Measurements from ENCODE around the gene MAML2.

The MAML2 gene

GRCh38 chr11:96161307-96162089 is 181.5 kb downstream of the MAML2 start:
- no peak overlapping the region for H3K27ac ChIP-seq
- CTCF ChIA-PET = no interaction called here
- no peak for DNase-seq (ENCODE audit: low spot score)
- POLR2A ChIA-PET (ENCODE audit: low non-redundant PET) = no interaction called here
- TF ChIP-seq, protein P1, sequence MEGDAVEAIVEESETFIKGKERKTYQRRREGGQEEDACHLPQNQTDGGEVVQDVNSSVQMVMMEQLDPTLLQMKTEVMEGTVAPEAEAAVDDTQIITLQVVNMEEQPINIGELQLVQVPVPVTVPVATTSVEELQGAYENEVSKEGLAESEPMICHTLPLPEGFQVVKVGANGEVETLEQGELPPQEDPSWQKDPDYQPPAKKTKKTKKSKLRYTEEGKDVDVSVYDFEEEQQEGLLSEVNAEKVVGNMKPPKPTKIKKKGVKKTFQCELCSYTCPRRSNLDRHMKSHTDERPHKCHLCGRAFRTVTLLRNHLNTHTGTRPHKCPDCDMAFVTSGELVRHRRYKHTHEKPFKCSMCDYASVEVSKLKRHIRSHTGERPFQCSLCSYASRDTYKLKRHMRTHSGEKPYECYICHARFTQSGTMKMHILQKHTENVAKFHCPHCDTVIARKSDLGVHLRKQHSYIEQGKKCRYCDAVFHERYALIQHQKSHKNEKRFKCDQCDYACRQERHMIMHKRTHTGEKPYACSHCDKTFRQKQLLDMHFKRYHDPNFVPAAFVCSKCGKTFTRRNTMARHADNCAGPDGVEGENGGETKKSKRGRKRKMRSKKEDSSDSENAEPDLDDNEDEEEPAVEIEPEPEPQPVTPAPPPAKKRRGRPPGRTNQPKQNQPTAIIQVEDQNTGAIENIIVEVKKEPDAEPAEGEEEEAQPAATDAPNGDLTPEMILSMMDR (conservative IDR thresholded peaks at IDR 0.05; ENCODE audit: low read depth) = no peak

GRCh38 chr11:96160732-96161306 is 182.2 kb downstream of the MAML2 start:
- ChIA-PET POLR2A (ENCODE audit: low non-redundant PET) (no interaction called here), CTCF (no interaction called here)
- no peak overlapping the region for H3K27ac ChIP-seq
- TF ChIP-seq, protein P1 (conservative IDR thresholded peaks at IDR 0.05; ENCODE audit: low read depth) = no peak
- no peak for DNase-seq (ENCODE audit: low spot score)

- CTCF ChIA-PET = interaction anchor here (0.6 kb wide), 2 partner anchors 68 to 124 kb away, joined by 4 read pairs; no protein-coding TSS in a partner anchor
- H3K27ac ChIP-seq = no peak overlapping the region
- POLR2A ChIA-PET (ENCODE audit: low non-redundant PET) = no interaction called here
- TF ChIP-seq, protein P1 (conservative IDR thresholded peaks at IDR 0.05; ENCODE audit: low read depth) = no peak
- no peak for DNase-seq (ENCODE audit: low spot score)
Observed at GRCh38 chr11:96159968-96160367, 183.0 kb downstream of the MAML2 start.

- TF ChIP-seq, protein P1 (conservative IDR thresholded peaks at IDR 0.05; ENCODE audit: low read depth) = no peak
- no peak overlapping the region for H3K27ac ChIP-seq
- no peak for DNase-seq (ENCODE audit: low spot score)
- CTCF ChIA-PET = interaction anchor here (0.5 kb wide), 1 partner anchor 23 kb away, joined by 3 read pairs; no protein-coding TSS in a partner anchor
- POLR2A ChIA-PET (ENCODE audit: low non-redundant PET) = no interaction called here
Observed at GRCh38 chr11:96158126-96158525, 184.9 kb downstream of the MAML2 start.

GRCh38 chr11:96157517-96157873 is 185.5 kb downstream of the MAML2 start:
- H3K27ac ChIP-seq = no peak overlapping the region
- POLR2A ChIA-PET (ENCODE audit: low non-redundant PET) = no interaction called here
- TF ChIP-seq, protein P1 (conservative IDR thresholded peaks at IDR 0.05; ENCODE audit: low read depth) = no peak
- DNase-seq (ENCODE audit: low spot score) = no peak
- CTCF ChIA-PET = interaction anchor here (0.5 kb wide), 1 partner anchor 22 kb away, joined by 3 read pairs; no protein-coding TSS in a partner anchor

- TF ChIP-seq, protein P1 (conservative IDR thresholded peaks at IDR 0.05; ENCODE audit: low read depth) = no peak
- H3K27ac ChIP-seq = peak overlapping the region; percentile 67
- POLR2A ChIA-PET (ENCODE audit: low non-redundant PET) = no interaction called here
- CTCF ChIA-PET = interaction anchor here (0.6 kb wide), 2 partner anchors 34 to 1413 kb away, joined by 6 to 9 read pairs; no protein-coding TSS in a partner anchor
- no peak for DNase-seq (ENCODE audit: low spot score)
Observed at GRCh38 chr11:96156379-96156722, 186.6 kb downstream of the MAML2 start.
